LNCAP (cell line): Measurements from ENCODE around the gene STX18.

Source experiments
- TF ChIP-seq, protein P1 (sequence below): fragments of 450-650 bp; IDR thresholded peaks from 2 replicates; pipeline ENCODE4 v1.5.1; 2017; ENCODE audit warnings: mild to moderate bottlenecking

STX18 gene

DNA sequence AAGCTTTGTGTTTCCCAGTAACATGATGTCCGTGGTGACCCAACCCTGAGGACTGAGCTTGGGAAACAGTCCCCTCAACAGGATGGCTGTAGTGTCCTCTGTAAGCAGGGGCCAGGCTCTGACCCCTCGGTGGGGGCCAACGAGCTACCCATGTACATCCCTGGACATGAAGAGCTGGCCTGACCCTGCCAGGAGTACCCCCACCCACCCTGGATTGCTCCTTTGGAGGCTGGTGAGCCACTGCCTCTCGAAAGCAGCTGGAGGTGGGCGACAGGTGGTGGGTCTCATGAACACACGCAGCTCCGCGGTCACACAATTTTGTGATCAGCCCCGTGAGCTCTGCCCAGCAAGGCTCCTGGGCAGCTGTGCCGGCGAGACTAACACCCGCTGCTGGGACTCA lies 121.4 kb downstream of the STX18 start:
- TF ChIP-seq, protein P1, sequence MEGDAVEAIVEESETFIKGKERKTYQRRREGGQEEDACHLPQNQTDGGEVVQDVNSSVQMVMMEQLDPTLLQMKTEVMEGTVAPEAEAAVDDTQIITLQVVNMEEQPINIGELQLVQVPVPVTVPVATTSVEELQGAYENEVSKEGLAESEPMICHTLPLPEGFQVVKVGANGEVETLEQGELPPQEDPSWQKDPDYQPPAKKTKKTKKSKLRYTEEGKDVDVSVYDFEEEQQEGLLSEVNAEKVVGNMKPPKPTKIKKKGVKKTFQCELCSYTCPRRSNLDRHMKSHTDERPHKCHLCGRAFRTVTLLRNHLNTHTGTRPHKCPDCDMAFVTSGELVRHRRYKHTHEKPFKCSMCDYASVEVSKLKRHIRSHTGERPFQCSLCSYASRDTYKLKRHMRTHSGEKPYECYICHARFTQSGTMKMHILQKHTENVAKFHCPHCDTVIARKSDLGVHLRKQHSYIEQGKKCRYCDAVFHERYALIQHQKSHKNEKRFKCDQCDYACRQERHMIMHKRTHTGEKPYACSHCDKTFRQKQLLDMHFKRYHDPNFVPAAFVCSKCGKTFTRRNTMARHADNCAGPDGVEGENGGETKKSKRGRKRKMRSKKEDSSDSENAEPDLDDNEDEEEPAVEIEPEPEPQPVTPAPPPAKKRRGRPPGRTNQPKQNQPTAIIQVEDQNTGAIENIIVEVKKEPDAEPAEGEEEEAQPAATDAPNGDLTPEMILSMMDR: no peak

DNA sequence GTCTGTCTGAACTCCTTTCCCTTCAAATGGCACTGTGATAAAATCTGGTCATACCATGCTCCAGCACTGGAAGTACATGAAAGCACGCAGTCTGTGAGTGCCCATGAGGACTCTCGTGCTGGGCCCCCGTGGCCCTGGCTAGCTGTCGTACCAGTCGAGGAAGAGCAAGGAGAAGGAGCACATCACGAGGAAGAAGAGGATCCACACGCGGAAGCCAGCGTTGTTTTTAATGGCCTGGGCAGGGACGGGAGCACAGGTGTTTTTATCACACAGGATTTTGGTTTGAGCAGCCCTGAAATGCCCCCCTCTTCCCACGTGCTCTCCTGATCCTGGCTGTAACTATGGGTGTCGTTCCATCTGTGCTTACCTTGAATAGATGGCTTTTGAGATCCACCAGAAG lies 122.0 kb downstream of the STX18 start:
- TF ChIP-seq, protein P1: no peak

DNA sequence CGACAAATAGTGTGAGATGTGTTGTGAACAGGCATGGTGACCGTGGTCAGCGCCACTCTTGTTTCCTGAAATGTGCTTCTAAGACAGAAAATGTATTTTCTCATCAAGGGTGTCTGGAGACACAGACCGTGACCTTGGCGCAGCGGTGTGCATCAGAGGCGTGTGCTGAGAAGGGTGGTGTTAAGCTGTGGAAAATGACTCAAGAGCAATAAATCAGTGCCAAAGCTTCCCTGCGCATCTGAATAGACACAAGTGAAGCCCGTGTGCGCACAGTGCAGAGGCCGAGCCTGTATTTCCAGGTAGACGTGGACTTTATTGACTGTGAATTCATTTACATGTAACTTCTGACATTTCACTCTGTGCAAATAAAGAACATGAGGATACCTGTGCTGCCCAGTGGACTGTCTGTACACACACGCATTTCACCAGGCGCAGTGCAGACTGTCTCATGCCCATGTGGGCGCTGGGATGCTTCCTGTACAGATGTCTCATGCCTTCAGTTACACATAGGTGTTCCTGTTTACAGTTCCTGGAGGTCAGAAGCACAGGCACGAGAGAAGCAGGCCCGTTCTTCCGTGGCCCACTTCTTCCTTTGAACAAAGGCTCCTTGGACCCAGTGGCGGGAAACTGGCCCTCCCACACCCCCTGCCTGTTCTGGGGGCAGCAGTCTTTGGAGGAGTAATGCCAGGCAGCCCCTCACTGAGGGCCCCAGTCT lies 123.0 kb downstream of the STX18 start:
- TF ChIP-seq, protein P1: no peak

DNA sequence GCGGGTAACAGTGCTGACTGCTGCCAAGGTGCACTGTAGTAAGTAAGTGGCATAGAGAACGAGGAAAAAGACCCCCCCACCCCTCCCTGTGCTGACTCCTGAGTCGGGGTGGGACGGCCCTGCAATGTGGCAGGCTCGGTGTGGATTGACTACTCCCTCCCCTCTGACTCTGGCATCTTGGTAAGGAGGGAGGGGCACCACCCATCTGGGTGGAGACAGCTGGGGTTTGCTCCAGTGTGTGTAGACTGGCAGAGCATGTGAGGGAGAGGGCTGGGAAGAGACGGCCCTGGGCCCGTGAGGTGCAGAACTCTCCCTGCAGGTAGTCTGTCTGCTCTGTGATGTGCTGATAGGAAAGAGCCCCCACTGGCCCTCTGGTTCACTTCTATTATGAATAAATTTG lies 124.0 kb downstream of the STX18 start:
- TF ChIP-seq, protein P1: no peak

DNA sequence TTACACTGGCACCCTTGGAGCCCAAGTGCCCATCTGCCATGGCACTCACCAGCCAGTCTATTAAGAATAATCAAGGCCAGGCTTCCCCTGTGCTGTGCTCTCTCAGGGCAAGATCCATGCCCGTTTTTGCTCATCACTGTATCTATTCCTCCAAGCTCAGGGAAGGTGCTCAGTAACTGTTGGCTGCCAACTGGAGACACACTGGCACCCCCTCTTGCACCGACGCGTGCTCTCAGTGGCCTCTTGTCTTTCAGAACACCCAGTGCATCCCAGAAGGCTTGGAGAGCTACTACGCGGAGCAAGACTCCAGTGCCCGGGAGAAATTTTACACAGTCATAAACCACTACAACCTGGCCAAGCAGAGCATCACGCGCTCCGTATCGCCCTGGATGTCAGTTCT lies 124.9 kb downstream of the STX18 start:
- TF ChIP-seq, protein P1: no peak

DNA sequence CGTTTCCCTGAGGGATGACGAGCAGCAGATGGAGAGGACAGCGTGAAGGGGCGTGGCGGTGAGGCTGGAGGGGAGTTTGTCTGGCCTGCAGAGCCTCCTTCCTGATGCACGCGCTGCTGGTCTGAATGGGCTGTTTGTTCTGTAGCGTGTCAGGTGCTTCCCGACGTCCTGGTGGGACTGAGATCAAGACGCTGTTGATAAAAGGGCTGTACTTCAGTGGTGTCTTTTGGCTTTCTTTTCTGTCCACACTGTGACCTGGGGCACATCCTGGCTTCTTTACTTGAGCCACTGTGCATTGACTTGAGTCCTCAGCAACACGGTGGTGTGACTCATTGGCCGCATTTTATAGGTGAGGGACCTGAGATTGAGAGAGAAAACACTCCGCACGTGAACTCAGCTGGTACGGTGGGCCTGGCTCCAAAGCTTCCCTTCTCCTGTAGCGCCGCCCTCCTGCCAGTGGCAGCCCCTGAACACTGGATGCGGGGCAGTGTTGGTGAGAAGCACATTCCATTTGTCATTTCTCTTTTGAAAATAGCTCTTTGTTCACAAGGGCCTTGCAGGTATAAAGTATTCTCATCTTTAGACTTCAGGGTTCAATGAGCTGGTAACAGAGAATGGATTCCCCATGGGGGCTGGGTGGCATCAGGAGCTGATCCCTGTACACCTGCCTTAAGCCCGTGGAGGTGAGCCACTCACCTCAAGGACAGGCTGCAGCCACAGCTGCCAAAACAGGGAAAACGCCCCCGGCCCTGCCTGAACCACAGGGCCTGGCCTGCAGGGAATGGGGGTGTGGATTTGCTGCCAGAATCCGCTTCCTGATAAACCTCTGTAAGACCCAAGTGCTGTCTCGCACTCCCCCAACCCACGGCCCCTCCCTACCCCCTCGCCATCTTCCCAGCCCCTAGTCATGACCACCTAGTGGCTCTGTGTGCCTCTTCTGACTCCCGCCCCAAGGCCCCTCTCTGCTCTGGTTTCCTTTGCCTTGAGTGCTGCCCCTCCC lies 125.7 kb downstream of the STX18 start:
- TF ChIP-seq, protein P1: no peak

DNA sequence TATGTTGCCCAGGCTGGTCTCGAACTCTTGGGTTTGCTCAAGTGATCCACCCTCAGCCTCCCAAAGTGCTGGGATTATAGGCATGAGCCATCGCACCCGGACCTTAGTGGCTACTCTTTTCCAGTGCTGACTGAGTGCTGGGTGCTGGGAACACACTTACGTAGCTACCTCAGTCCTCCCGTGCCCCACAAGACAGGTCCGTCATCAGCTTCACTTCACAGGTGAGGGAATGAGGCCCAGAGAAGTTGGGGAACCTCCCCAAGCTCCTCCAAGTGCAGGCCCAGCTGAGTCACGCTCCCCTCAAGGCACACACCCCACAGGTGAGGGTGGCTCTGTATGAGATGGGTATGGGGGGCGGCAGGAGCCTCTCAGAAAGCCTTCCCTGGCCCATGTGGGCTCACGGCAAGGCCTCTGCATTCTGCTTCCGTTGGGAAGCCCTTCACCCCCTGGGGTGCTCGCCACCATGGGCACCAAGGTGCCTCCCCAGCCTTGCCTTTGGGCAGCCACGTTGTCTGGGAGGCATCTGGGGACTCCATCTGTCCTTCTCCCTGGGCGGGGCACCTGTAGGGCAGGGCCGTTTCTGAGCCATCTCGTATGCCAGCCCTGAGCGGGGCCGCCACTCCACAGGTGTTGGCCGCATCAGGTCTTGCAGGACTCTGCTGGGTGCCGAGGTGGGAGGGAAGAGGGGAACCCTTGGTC lies 126.6 kb downstream of the STX18 start:
- TF ChIP-seq, protein P1: no peak
